Activated CD4-positive, alpha-beta memory T cell treated with anti-CD3 and anti-CD28 coated beads for 36 hours (primary cell): ENCODE measurements around the gene EOGT. TPM values are rescaled to one million over a fixed set of nuclear protein-coding genes. Genes with fewer than 3 reads are reported as not detected.
A peak's percentile ranks its signal among the peaks of the same experiment; 100 is the strongest.

Experiments
- CTCF ChIA-PET: fragments of 350-600 bp; sonication (Branson Sonifier 250); formaldehyde crosslinking; loops from one replicate; lab custom pipeline; 2021; ENCODE audit warnings: antibody characterized with exemption, inconsistent platforms; lab: Charles Lee
- POLR2A ChIA-PET: fragments of 350-600 bp; sonication (Branson Sonifier 250); formaldehyde crosslinking; loops from one replicate; lab custom pipeline; 2021; ENCODE audit warnings: antibody characterized with exemption; lab: Charles Lee
- DNase-seq: peaks from one replicate; pipeline ENCODE4 v3.0.0-alpha.2; 2020
- H3K27ac Mint-ChIP-seq: one replicate; pipeline ENCODE4 v1.8.0; 2021; ENCODE audit warnings: mixed read lengths
- H3K27me3 Mint-ChIP-seq: one replicate; pipeline ENCODE4 v1.8.0; 2021; ENCODE audit warnings: mixed read lengths
- H3K36me3 Mint-ChIP-seq: one replicate; pipeline ENCODE4 v1.8.0; 2021; ENCODE audit warnings: mixed read lengths
- H3K4me1 Mint-ChIP-seq: one replicate; pipeline ENCODE4 v1.8.0; 2021; ENCODE audit warnings: low read depth, mixed read lengths
- H3K4me3 Mint-ChIP-seq: one replicate; pipeline ENCODE4 v1.8.0; 2021; ENCODE audit warnings: mild to moderate bottlenecking, mixed read lengths
- H3K9me3 Mint-ChIP-seq: one replicate; pipeline ENCODE4 v1.8.0; 2021; ENCODE audit warnings: mixed read lengths
- intact Hi-C: fragments of 100-400 bp; cut with micrococcal nuclease; formaldehyde crosslinking; loops from one replicate; pipeline ENCODE4 v1.15.1; 2023
- total RNA-seq, 2 experiments: library from RNA; stranded (reverse); gene quantifications; one replicate each; pipeline ENCODE4 v1.2.3, GENCODE V29; 2021

The EOGT gene
- 10 to 100 TPM in 1 of 2 experiments, 1 to 10 TPM in 1; 9.3 to 12.0 TPM for total RNA-seq

DNA sequence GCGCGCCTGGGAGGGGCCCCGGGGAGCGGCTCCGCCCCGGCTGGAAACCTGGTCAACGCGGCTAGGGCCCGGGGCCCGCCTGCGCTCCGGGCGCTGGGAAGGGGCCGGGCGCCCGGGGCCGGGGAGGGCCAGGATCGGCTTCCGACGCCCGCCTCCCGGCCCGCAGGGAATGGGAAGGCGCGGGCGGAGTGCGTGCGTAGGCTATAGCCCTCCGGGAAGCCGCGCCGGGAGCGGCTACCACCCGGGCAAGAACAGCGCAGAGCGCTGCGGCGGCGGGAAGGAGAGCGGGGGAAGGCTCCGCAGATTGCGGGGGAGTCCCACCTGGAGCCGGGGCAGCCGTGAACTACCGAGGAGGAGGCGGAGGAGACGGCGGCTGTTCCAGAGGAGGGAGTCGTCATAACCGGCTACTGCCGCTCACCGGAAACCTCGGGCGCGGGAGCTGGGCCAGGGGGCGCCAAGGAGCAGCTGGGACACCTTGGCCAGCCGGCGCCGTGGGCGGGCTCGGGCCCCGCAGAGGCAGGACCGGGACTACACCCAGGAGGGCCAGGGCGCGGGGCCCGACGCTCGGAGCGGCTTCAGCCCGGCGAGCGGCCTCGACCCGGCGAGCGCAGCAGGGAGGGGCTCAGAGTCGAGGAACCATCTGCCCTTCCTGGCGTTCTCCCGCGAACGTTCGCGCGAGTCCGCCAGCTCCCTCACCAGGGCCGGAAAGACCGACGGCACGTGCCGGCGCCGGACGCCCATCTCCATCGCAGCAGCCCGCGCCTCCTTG, at the start of gene EOGT:
Gene EOGT, minus strand, starts transcription at position 432 of the 769 bp plus-strand sequence. CDS start 3,838 bp downstream, outside the sequence.
- Mint-ChIP-seq H3K9me3 (no peaks in the 10 kb centered on the region), H3K27ac (peak within 1 kb of the TSS; percentile 72), H3K4me3 (peak within 1 kb of the TSS; percentile 77), H3K27me3 (no peaks in the 10 kb centered on the region), H3K36me3 (peaks cover 8% of the 10 kb centered on the region), H3K4me1 (peaks cover 32% of the 10 kb centered on the region)
- DNase-seq, result peak; percentile 90
- ChIA-PET POLR2A (interaction anchor here (0.6 to 1.7 kb wide), 6 partner anchors 39 to 81 kb away, joined by 3 to 4 read pairs (median 4); partner anchors contain the start of gene TMF1), CTCF (interaction anchor here (0.6 to 1.7 kb wide), 11 partner anchors 9 to 186 kb away, joined by 3 to 7 read pairs (median 3); partner anchors contain the start of gene TMF1)
- intact Hi-C loops, result loop anchor here (1.0 to 2.0 kb wide), 4 partner anchors 15 to 71 kb away; partner anchors contain the start of gene ARL6IP5

DNA sequence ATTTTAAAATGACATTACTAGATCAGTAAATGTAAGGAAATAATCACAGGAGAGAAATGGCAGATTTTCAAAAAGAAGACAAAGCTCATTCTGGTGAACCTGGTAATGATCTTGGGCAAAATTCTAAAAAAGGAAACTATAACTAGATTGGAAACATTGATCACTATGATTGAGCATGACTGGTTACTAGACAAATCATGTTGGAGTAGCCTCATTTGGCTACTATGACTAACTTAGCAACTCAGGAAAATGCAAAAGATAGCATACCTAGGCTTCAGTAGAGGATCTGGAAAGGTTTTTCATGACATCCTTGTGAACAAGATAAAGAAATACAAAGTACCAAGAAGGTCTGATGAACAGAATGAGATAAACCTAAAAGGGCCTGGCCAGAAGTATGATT, 46.2 kb upstream of the EOGT start:
- Mint-ChIP-seq H3K4me3 (no peak overlapping the region), H3K9me3 (peaks cover 5% of the 10 kb centered on the region), H3K27ac (peak overlapping the region; percentile 93), H3K27me3 (no peaks in the 10 kb centered on the region), H3K36me3 (peaks cover 56% of the 10 kb centered on the region), H3K4me1 (peaks cover 45% of the 10 kb centered on the region)
- ChIA-PET POLR2A (interaction anchor here (0.9 to 4.4 kb wide), 4 partner anchors 10 to 46 kb away, joined by 3 to 38 read pairs (median 4); partner anchors contain the start of genes ARL6IP5 and EOGT), CTCF (interaction anchor here (1.4 to 1.5 kb wide), 2 partner anchors 23 to 35 kb away, joined by 3 to 5 read pairs; no protein-coding TSS in a partner anchor)
- DNase-seq, result no peak
- intact Hi-C loops, result loop anchor here (1.0 kb wide), 2 partner anchors 8 to 25 kb away; partner anchors contain the start of gene ARL6IP5

DNA sequence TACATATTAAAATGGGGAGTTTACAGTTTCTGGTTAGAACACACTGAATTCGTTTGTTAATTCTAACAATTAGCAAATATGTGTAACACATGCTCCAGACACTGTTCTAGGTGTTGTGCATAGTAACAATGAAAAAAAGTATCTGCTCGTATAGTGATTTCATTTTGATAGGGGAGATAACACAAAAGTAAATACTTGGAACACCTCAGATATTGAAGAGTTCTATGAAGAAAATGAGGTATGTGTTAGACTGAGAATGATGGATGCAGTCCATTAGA, 45.4 kb upstream of the EOGT start:
- no peak for DNase-seq
- ChIA-PET POLR2A (interaction anchor here (0.6 to 4.4 kb wide), 2 partner anchors 26 to 49 kb away, joined by 4 to 38 read pairs; partner anchors contain the start of gene ARL6IP5), CTCF (interaction anchor here (1.5 kb wide), 2 partner anchors 31 to 36 kb away, joined by 3 read pairs; no protein-coding TSS in a partner anchor)
- peak overlapping the region; percentile 93 for H3K27ac Mint-ChIP-seq
- no peaks in the 10 kb centered on the region for H3K27me3 Mint-ChIP-seq
- peaks cover 5% of the 10 kb centered on the region for H3K9me3 Mint-ChIP-seq
- peaks cover 54% of the 10 kb centered on the region for H3K36me3 Mint-ChIP-seq
- peaks cover 37% of the 10 kb centered on the region for H3K4me1 Mint-ChIP-seq
- intact Hi-C loops, result loop anchor here (1.0 kb wide), 2 partner anchors 8 to 25 kb away; partner anchors contain the start of gene ARL6IP5
- H3K4me3 Mint-ChIP-seq, result no peak overlapping the region

DNA sequence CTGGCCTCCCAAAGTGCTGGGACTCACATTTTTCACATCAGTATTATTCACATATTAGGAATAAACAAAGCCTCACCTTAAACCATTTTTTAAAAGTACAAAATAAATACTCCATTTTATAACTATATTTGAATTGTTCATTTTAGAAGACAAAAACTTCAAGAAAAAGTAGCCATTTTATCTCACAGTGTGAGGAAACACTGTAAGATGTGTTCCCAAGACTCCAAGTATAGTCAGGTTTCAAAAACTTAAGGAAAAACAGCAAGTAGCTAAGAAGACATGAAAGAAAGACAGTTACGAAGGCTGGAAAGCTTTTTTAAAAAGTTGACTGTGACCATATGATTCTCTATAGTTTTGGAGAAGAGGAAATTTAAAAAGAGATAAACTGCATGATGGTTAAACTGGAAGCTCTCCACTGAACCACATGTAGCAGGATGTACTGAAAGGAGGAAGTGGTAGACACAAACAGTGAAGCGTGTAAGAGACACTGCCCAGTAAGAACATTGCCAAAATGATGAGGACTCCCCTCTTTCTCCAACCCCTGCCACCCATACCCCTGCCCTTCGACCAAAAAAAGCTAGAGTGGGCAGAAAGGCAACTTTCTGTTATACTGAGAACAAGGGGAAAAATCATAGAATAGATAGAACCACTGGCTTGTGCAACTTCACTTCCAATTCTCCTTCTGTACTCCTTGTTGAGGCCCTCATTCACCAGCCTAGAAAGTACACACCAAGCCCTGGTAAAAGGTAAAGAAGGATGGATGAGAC, 44.9 kb upstream of the EOGT start:
- Mint-ChIP-seq H3K4me1 (peaks cover 32% of the 10 kb centered on the region), H3K4me3 (no peak overlapping the region), H3K9me3 (peaks cover 5% of the 10 kb centered on the region), H3K27me3 (no peaks in the 10 kb centered on the region), H3K27ac (peak overlapping the region; percentile 93), H3K36me3 (peaks cover 54% of the 10 kb centered on the region)
- intact Hi-C loops, result no loop called here
- ChIA-PET POLR2A (interaction anchor here (0.6 to 4.4 kb wide), 3 partner anchors 18 to 49 kb away, joined by 3 to 38 read pairs (median 4); partner anchors contain the start of gene ARL6IP5), CTCF (interaction anchor here (1.5 kb wide), 2 partner anchors 32 to 36 kb away, joined by 3 read pairs; no protein-coding TSS in a partner anchor)
- no peak for DNase-seq

DNA sequence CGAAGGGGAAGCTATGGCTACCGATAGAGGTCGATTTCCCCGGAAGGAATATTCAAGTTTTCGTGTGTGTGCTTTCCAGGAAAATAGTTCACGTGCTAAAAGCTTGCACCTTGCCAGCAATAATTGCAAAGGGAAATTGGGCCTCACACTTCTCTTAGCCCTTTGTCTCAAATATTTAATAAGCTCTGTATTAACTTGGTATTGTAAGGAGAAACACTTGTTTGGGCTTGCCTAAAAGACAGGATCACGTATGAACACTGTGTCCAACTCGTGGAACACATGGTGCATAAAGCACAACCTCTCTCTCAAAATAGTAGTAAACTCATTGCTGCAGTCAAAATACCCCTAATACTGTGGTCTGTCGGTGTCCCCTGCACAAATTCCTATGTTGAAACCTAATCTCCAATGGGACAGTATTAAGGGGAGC, 39.0 kb upstream of the EOGT start:
- peak overlapping the region; percentile 98 for H3K4me3 Mint-ChIP-seq
- intact Hi-C loops, result loop anchor here (1.0 to 2.0 kb wide), 2 partner anchors 20 to 32 kb away; partner anchors contain the start of gene ARL6IP5
- ChIA-PET CTCF (interaction anchor here (1.1 to 2.7 kb wide), 8 partner anchors 12 to 109 kb away, joined by 3 to 13 read pairs (median 4); no protein-coding TSS in a partner anchor), POLR2A (interaction anchor here (0.5 to 5.3 kb wide), 12 partner anchors 10 to 274 kb away, joined by 3 to 28 read pairs (median 4); partner anchors contain the start of genes ARL6IP5, EOGT and UBA3)
- H3K27ac Mint-ChIP-seq, result peak overlapping the region; percentile 97
- H3K27me3 Mint-ChIP-seq, result peaks cover 2% of the 10 kb centered on the region
- no peaks in the 10 kb centered on the region for H3K9me3 Mint-ChIP-seq
- no peak for DNase-seq
- peaks cover 32% of the 10 kb centered on the region for H3K4me1 Mint-ChIP-seq
- H3K36me3 Mint-ChIP-seq, result peaks cover 38% of the 10 kb centered on the region

DNA sequence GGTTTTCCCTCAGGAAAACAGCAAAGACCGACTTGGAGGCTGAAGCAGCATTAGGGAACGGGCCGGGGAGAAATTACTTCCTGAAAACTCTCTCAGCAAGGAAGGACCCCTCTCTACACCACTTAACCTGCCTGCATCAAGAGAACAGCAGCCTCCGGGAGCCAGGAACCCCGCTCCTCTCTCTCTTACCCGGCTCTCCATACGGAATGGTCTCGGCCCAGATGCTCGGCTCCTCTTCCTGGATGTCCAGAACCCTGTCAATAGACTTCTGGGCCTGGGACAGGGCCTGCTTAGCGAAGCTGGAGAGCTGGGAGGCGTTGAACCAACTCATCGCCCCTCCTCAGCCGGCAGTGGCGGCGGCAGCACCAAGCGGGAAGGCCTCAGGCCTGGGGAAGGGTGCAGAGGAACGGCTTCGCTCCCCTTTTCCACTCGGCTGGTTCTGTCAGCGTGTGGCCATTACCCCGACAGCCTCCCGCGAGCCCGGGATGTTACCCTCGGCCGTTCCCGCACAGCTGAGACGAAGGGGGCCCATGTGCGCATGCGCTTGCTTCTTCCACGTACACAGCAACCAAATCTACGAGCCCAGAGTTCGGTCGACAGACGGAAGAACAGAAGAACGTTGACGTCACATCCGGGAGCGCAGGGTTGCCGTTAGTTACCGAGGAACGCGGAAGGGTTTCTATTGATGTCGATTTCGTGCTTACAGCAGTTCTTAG, 38.4 kb upstream of the EOGT start, which contains the start of gene TMF1:
Gene TMF1, minus strand, starts transcription at position 578 of the 716 bp plus-strand sequence. Its CDS starts 247 bp downstream, at position 331.
- ChIA-PET CTCF (interaction anchor here (1.1 to 2.7 kb wide), 9 partner anchors 13 to 109 kb away, joined by 3 to 13 read pairs (median 4); partner anchors contain the start of gene EOGT), POLR2A (interaction anchor here (0.5 to 5.3 kb wide), 12 partner anchors 9 to 275 kb away, joined by 3 to 28 read pairs (median 4); partner anchors contain the start of genes ARL6IP5, EOGT and UBA3)
- H3K4me1 Mint-ChIP-seq, result peaks cover 33% of the 10 kb centered on the region
- H3K27me3 Mint-ChIP-seq, result peaks cover 2% of the 10 kb centered on the region
- DNase-seq, result peak; percentile 99
- intact Hi-C loops, result loop anchor here (1.0 to 2.0 kb wide), 4 partner anchors 7 to 39 kb away; partner anchors contain the start of genes ARL6IP5 and EOGT
- H3K27ac Mint-ChIP-seq, result peak within 1 kb of the TSS; percentile 97
- peak within 1 kb of the TSS; percentile 98 for H3K4me3 Mint-ChIP-seq
- no peaks in the 10 kb centered on the region for H3K9me3 Mint-ChIP-seq
- peaks cover 40% of the 10 kb centered on the region for H3K36me3 Mint-ChIP-seq

DNA sequence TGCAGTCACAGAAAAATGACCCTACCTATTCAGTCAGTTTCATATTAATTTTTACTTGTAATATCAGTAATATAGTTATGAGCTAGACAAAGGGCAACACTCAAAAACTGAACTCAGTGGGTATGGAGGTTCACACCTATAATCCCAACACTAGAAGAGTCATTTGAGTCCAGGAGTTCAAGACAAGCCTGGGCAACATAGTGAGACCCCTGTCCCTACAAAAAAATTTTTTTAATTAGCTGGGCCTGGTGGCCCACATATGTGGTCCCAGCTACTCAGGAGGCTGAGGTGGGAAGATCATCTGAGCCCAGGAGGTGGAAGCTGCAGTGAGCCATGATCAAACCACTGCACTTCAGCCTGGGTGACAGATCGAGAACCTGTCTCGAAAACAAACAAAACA, 35.5 kb upstream of the EOGT start:
- H3K9me3 Mint-ChIP-seq, result no peaks in the 10 kb centered on the region
- peaks cover 39% of the 10 kb centered on the region for H3K36me3 Mint-ChIP-seq
- POLR2A ChIA-PET, result interaction anchor here (1.5 to 5.3 kb wide), 3 partner anchors 11 to 37 kb away, joined by 4 to 28 read pairs (median 5); partner anchors contain the start of gene ARL6IP5
- H3K27me3 Mint-ChIP-seq, result peaks cover 2% of the 10 kb centered on the region
- H3K4me3 Mint-ChIP-seq, result no peak overlapping the region
- intact Hi-C loops, result no loop called here
- CTCF ChIA-PET, result interaction anchor here (0.7 kb wide), 1 partner anchor 246 kb away, joined by 3 read pairs; no protein-coding TSS in a partner anchor
- no peak for DNase-seq
- no peak overlapping the region for H3K27ac Mint-ChIP-seq
- H3K4me1 Mint-ChIP-seq, result peaks cover 45% of the 10 kb centered on the region

DNA sequence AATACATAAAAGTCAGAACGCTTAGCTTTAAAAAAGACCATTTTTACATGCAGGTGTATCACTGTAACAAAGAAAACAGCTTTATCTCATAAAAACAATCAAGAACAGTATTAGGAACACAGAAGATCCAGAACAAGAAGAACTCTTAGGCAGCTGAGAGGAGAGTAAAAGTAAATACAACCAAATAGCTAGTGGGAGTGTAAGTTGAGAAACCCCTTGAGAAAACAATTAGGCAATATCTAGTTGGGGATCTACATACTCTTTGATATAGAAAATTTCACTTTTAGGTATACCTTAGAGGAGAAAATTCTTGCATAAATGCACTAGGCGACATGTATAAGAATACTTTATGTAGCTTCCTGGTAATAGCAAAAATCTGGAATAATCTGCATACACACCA, 31.1 kb upstream of the EOGT start:
- intact Hi-C loops, result no loop called here
- H3K27me3 Mint-ChIP-seq, result no peaks in the 10 kb centered on the region
- H3K4me1 Mint-ChIP-seq, result peaks cover 34% of the 10 kb centered on the region
- H3K4me3 Mint-ChIP-seq, result no peak overlapping the region
- POLR2A ChIA-PET, result no interaction called here
- no peak for DNase-seq
- H3K36me3 Mint-ChIP-seq, result peaks cover 36% of the 10 kb centered on the region
- CTCF ChIA-PET, result interaction anchor here (0.5 to 1.0 kb wide), 2 partner anchors 13 to 261 kb away, joined by 3 to 4 read pairs; no protein-coding TSS in a partner anchor
- no peak overlapping the region for H3K27ac Mint-ChIP-seq
- no peaks in the 10 kb centered on the region for H3K9me3 Mint-ChIP-seq

DNA sequence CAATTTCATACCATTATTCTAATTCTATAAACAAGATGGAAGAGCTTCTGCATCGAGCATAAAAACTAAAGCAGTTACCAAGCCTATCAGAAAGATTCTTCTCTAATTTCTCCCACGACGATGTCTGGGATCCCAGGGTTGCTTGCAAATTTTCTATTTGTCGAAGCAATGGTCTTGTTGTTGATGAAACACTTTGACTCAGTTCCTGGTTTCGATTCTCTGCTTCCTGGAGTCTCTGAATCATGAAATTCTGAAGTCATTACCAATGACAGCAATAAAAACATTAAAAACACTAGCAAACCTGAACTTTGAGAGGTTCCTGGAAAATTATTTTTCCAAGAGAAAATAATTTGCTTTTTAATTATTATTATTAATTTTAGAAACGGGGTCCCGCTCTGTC, 20.0 kb upstream of the EOGT start:
- H3K9me3 Mint-ChIP-seq, result no peaks in the 10 kb centered on the region
- H3K4me3 Mint-ChIP-seq, result no peak overlapping the region
- H3K27me3 Mint-ChIP-seq, result no peaks in the 10 kb centered on the region
- peak overlapping the region; percentile 65 for H3K27ac Mint-ChIP-seq
- DNase-seq, result peak; percentile 30
- intact Hi-C loops, result loop anchor here (2.0 kb wide), 3 partner anchors 19 to 59 kb away; partner anchors contain the start of gene TMF1
- ChIA-PET POLR2A (no interaction called here), CTCF (no interaction called here)
- H3K36me3 Mint-ChIP-seq, result peaks cover 50% of the 10 kb centered on the region
- peaks cover 16% of the 10 kb centered on the region for H3K4me1 Mint-ChIP-seq

DNA sequence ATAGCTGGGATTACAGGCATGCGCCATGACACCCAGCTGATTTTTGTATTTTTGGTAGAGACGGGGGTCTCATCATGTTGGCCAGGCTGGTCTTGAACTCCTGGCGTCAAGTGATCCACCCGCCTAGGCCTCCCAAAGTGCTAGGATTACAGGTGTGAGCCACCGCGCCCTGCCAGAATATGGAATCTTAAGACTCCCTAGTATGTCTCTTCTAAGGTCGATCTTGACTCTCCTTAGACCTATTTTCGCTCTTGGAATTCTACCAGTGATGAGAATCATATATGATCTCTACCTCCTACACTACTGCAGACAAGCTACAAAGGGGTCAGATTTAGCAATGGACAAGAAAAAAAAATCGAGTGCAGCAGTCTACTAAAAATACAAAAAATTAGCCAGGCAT, 19.3 kb upstream of the EOGT start:
- intact Hi-C loops, result loop anchor here (2.0 kb wide), 3 partner anchors 18 to 60 kb away; partner anchors contain the start of gene TMF1
- no peak overlapping the region for H3K4me3 Mint-ChIP-seq
- peaks cover 52% of the 10 kb centered on the region for H3K36me3 Mint-ChIP-seq
- DNase-seq, result no peak
- H3K4me1 Mint-ChIP-seq, result peaks cover 19% of the 10 kb centered on the region
- H3K27ac Mint-ChIP-seq, result no peak overlapping the region
- no peaks in the 10 kb centered on the region for H3K9me3 Mint-ChIP-seq
- CTCF ChIA-PET, result interaction anchor here (0.7 kb wide), 1 partner anchor 46 kb away, joined by 3 read pairs; no protein-coding TSS in a partner anchor
- POLR2A ChIA-PET, result interaction anchor here (0.6 to 1.0 kb wide), 2 partner anchors 19 to 35 kb away, joined by 3 read pairs; partner anchors contain the start of gene TMF1
- H3K27me3 Mint-ChIP-seq, result no peaks in the 10 kb centered on the region
